Activated naive CD8-positive, alpha-beta T cell (primary cell): ENCODE data around the gene SHPK.
"Not testable (repeated sequence)": the region's sequence is repeated elsewhere in the genome, so short reads cannot be mapped to it uniquely, and the experiment has no call there.

Experiments
- H3K27ac Mint-ChIP-seq: one replicate; pipeline ENCODE4 v1.8.0; 2021; ENCODE audit warnings: mixed read lengths
- H3K27me3 Mint-ChIP-seq: one replicate; pipeline ENCODE4 v1.8.0; 2021; ENCODE audit warnings: mixed read lengths
- H3K36me3 Mint-ChIP-seq: one replicate; pipeline ENCODE4 v1.8.0; 2021; ENCODE audit warnings: mixed read lengths
- H3K4me1 Mint-ChIP-seq: one replicate; pipeline ENCODE4 v1.8.0; 2021; ENCODE audit warnings: low read depth, mixed read lengths
- H3K4me3 Mint-ChIP-seq: one replicate; pipeline ENCODE4 v1.8.0; 2021; ENCODE audit warnings: mild to moderate bottlenecking, mixed read lengths
- H3K9me3 Mint-ChIP-seq: one replicate; pipeline ENCODE4 v1.8.0; 2021; ENCODE audit warnings: low read depth, mixed read lengths

The SHPK gene

DNA sequence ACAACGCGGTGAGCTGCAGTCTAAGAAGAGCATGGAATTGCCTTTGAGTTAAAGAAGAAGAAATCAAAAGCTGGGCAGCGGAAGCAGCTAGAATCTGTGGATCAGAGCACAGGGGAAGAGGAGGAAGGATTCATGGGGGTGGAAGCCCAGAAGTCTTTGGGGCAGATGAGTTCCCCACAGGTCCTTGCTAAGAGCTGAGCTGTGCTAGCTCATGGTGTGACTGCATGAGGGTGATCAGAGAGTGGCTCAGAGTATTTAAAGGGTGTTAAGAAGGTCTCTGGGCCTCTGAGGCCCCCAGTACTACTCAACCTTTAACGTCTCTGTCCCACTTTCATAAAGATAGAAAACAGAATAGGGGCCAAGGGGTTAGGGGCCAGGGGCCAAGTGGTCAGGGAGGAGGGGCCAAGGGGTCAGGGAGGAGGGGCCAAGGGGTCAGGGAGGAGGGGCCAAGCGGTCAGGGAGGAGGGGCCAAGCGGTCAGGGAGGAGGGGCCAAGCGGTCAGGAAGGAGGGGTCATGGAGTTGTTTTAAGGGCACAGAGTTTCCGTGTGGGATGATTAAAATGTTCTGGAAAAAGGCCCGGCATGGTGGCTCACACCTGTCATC, 66.4 kb downstream of the SHPK start:
- Mint-ChIP-seq H3K27me3 (no peaks in the 10 kb centered on the region), H3K9me3 (no peaks in the 10 kb centered on the region), H3K4me3 (no peak overlapping the region), H3K36me3 (peaks cover 7% of the 10 kb centered on the region), H3K4me1 (no peaks in the 10 kb centered on the region), H3K27ac (no peak overlapping the region)

DNA sequence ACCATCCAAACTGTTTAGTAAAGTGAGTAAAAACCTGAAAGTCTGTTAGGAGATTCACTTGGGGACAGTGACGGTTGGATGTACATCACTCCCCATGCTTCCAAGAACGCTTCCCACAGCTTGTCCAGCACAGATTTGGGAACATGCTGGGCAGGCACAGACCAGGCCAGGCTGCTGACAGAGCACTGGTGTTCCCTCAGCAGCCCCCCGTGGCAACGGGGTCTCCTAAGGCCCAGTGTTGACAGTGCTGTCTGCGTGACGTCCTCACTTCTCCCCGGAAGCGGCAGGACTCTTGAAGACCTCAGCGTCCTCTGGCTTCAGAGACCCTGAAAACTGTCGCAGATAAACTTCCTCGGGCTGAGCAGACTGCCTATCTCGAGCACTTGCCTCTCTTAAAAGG, 69.5 kb downstream of the SHPK start:
- Mint-ChIP-seq H3K36me3 (peaks cover 7% of the 10 kb centered on the region), H3K4me1 (no peaks in the 10 kb centered on the region), H3K4me3 (no peak overlapping the region), H3K9me3 (no peaks in the 10 kb centered on the region), H3K27me3 (no peaks in the 10 kb centered on the region), H3K27ac (no peak overlapping the region)

- H3K27me3 Mint-ChIP-seq: no peaks in the 10 kb centered on the region
- H3K4me1 Mint-ChIP-seq: no peaks in the 10 kb centered on the region
- H3K4me3 Mint-ChIP-seq: no peak overlapping the region
- no peaks in the 10 kb centered on the region for H3K9me3 Mint-ChIP-seq
- H3K36me3 Mint-ChIP-seq: peaks cover 7% of the 10 kb centered on the region
- H3K27ac Mint-ChIP-seq: no peak overlapping the region
Measured at GRCh38 chr17:3565143-3565542, 70.9 kb downstream of the SHPK start.

DNA sequence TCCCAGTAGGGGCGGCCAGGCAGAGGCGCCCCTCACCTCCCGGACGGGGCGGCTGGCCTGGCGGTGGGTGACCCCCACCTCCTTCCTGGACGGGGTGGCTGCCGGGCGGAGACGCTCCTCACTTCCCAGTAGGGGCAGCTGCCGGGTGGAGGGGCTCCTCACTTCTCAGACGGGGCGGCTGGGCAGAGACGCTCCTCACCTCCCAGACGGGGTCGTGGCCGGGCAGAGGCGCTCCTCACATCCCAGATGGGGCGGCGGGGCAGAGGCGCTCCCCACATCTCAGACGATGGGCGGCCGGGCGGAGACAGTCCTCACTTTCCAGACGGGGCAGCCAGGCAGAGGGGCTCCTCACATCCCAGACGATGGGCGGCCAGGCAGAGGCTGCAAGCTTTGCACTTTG, 71.8 kb downstream of the SHPK start:
- H3K9me3 Mint-ChIP-seq, H3K27ac Mint-ChIP-seq, H3K36me3 Mint-ChIP-seq, H3K4me3 Mint-ChIP-seq, H3K27me3 Mint-ChIP-seq, H3K4me1 Mint-ChIP-seq: not testable (repeated sequence)

GRCh38 chr17:3559270-3559645, 76.8 kb downstream of the SHPK start:
- Mint-ChIP-seq H3K4me3 (no peak overlapping the region), H3K9me3 (no peaks in the 10 kb centered on the region), H3K4me1 (peaks cover 9% of the 10 kb centered on the region), H3K27me3 (no peaks in the 10 kb centered on the region), H3K27ac (no peak overlapping the region), H3K36me3 (no peaks in the 10 kb centered on the region)

GRCh38 chr17:3558603-3559269, 77.3 kb downstream of the SHPK start:
- H3K27ac Mint-ChIP-seq: no peak overlapping the region

More at GRCh38 chr17:3558603-3559269, 77.3 kb downstream of the SHPK start:
- Mint-ChIP-seq H3K4me3 (no peak overlapping the region), H3K27me3 (no peaks in the 10 kb centered on the region), H3K4me1 (peaks cover 9% of the 10 kb centered on the region), H3K36me3 (no peaks in the 10 kb centered on the region), H3K9me3 (no peaks in the 10 kb centered on the region)
